GM15510 (cell line): ENCODE data around the gene OCA2.

Experiments
- POLR2A ChIP-seq: IDR thresholded peaks from 3 replicates; pipeline ENCODE4 v1.6.1; 2011; ENCODE audit warnings: borderline replicate concordance; ENCODE audit not compliant: insufficient read length; ENCODE audit errors: extremely low read depth

OCA2 gene

DNA sequence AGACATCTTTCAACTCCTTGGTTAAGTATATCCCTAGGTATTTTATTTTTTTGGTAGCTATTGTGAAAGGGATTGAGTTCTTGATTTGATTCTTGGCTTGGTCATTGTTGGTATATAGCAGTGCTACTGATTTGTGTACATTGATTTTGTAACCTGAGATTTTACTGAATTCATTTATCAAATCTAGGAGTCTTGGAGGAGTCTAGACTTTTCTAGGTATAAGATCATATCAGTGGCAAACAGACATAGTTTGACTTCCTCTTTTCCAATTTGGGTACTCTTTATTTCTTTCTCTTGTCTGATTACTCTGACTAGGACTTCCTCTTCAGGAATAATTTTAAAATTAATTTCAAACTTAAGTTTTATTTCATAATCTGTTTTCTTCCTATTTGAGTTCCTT lies 125.2 kb downstream of the OCA2 start:
- TF ChIP-seq POLR2A: no peak

DNA sequence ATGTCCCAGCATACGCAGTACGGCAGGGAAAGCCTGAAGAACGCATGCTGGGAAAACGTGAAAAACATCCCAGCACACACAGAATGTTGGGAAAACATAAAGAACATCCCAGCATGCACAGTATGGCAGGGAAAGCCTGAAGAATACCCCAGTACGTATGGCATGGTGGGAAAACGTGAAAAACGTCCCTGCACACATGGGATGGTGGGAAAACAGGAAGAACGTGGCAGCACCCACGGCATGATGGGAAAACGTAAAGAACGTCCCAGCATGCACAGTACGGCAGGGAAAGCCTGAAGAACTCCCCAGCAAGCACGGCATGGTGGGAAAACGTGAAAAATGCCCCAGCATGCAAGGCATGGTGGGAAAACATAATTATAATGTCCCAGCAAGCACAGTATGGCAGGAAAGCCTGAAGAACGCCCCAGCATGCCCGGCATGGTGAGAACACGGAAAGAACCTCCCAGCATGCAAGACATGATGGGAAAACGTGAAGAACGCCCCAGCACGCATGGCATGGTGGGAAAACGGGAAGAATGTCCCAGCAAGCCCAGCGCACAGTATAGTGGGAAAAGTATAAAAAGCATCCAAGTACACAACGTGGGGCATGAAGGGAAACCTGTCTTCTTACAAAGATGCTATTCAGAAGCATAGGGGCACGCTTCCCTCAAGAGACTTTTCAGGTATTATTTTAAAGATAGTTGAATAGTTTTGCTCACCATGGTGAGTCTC lies 128.3 kb downstream of the OCA2 start:
- TF ChIP-seq POLR2A: no peak

DNA sequence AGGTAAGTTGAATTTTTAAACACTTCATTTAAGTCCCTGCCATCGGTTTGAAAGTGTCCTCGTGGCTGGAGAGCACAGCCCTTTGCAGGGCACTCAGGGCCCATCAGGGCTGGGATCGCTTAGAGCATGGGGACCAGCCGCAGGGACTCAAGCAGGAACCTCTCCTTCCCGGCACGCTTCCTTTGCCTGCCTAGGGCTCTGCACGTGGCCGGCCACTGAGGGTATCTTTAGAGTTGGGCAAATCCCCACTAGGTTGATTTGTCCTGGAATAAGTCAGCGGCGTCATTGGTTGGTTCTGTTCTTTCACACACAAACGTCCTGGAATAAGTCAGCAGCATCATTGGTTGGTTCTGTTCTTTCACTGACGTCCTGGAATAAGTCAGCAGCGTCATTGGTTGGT lies 131.6 kb downstream of the OCA2 start:
- no peak for TF ChIP-seq POLR2A

DNA sequence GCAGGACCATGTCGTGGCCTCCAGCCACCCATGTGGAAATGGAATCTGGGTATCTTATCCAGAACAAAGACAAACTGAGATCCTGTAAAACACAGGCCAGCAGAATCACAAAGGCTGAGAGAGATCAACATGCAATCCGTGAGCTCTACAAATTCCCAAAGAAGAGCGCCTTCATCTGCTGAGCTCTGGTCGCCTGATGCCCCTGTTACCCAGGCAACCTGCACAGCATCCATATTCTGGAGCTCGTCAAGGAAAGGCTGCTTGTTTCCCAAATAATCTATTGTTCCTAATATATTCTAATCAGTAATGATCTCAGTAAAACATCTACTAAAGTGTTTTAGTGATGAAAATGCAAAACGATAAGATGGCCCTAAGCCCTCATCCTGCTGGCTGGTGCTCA lies 133.6 kb downstream of the OCA2 start:
- no peak for TF ChIP-seq POLR2A

DNA sequence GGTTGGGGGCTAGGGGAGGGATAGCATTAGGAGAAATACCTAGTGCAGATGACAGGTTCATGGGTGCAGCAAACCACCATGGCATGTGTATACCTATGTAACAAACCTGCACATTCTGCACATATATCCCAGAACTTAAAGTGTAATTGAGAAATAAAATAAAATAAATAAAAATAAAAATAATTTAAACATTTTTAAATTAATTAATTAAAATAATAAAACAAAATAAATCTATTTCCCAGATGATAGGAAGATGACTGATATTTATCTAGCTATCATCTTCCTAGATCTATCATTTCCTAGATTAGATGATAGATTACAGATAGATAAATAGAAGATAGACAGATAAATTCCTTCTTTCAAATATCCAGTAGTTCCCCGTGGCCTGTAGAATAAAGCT lies 137.3 kb downstream of the OCA2 start:
- no peak for TF ChIP-seq POLR2A

DNA sequence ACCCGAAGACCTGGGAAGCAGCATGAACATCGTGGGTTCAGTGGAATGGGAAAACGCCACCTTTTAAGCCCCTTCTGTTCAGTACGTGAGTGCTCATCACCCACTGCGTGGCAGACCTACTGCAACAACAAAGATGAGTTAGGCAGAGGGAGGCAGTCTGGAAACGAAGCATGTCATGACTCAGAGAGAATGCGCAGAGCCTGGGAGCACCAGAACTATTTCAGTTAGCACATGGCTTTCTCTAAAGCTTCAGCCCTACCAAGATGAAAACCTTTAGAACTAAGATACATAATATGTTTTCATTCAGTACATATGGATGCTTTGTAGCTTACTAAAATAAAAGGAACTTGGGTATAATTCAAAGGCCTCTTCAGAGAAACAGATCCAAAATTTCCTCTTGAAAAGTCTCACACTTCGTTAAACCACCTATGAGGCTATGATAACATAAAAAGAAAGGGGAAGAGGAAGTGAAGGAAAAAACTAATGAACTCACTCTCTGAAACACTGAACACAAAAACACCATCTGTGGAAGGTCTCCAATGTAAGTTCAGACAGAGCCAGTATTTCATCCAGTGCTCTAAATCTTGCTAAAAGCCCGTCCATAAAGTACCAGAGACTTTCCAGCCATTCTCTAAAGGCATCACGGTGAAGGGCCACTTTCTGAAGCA lies 140.1 kb downstream of the OCA2 start:
- no peak for TF ChIP-seq POLR2A

DNA sequence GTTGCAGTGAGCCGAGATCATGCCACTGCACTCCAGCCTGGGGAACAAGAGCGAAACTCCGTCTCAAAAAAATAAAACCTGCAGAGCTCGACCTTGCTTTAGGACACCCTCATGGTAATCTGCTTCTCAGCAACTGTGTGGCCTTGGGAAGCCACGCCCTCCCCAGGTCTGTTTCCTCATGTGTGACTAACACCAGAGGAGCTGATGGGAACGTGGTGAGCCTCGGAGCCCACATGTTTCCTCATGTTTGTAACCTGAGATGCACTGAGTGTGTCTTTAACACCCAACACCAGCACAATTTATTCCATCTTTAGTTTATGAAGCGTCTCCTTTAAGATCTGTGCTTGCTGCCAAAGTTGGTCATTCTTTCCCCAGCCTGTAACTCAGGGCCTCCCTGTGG lies 142.8 kb downstream of the OCA2 start:
- no peak for TF ChIP-seq POLR2A

DNA sequence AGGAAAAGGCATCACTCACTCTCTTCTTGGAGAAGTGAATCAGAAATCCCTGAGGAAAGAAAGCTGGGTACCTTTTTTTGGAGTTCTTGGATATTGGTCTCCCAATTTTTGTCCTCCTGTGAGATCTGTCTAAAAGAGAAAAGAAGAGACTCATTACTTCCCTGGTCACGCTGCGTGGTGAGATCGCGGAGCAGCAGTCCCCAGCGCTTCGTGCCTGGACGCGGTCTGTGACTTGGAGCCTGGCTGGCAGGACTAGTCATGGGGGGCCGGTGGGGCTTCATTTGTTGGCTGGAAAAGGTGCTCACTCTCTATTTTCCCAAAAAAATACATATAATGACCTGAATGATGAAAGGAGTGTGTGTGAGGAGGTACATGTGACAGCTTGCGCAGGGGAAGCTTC lies 144.0 kb downstream of the OCA2 start:
- no peak for TF ChIP-seq POLR2A

DNA sequence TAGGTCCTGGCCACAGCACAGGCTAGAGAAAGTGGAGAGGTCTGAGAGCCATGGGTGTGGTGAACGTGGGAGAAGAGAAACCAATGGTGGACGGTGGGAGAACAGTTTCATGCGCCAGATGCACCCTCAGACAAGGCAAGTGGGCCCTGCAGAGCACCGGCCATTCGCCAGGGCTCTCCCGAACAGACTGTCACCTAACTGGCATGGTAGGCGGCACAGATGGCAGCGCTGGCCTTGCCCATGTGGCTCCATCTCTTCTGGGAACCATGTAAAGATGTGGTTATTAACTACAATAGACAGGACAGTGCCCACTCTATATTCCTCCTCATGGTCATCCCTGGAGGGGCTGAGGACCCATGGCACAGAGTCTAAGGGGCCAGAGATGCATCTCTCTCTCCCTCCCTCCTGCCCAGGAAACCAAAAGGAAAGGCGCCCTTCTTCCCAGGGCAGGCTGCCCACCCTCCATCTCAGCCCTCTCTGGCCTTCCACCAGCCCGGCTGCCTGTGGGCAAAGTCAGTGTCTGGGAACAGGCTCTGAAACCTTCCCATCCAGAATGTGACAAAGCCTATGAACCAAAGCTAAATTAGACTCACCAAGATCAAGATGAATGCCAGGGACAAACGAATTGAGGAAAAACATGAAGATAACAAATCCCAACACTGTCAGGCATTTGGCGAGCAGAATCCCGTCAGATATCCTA lies 147.8 kb downstream of the OCA2 start:
- TF ChIP-seq POLR2A: no peak

DNA sequence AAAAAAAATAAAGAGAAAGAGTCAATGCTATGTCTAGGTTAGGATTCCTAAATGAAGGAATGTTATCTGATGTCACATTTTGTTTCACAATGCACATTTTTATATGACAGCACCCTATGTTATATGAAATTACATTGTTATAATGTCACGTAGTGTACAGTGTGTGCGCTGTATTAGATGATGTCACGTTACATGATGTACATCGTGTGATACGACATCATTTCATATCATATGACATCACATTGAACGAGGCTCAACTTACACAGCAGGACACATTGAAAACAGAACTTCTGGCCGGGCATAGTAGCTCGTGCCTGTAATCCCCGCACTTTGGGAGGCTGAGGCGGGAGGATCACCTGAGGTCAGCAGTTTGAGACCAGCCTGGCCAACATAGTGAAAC lies 150.0 kb downstream of the OCA2 start:
- no peak for TF ChIP-seq POLR2A

DNA sequence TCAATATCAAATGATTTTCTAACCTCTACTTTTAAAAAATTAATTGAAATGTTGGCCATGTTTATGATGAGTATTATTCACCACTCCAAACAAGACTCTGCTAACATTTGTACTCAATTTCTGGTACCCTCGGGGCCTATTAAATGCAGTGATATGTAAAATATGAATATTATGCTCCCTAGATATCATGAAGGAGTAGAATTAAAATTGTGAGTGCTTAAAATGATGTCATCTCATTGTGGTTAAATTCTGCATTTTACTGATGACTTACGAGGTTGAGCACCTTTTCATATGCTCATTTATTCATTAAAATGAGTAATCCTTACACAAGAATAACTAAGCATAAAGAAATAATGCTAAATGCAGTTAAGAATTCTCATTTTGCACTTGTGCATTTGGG lies 159.9 kb downstream of the OCA2 start:
- no peak for TF ChIP-seq POLR2A

DNA sequence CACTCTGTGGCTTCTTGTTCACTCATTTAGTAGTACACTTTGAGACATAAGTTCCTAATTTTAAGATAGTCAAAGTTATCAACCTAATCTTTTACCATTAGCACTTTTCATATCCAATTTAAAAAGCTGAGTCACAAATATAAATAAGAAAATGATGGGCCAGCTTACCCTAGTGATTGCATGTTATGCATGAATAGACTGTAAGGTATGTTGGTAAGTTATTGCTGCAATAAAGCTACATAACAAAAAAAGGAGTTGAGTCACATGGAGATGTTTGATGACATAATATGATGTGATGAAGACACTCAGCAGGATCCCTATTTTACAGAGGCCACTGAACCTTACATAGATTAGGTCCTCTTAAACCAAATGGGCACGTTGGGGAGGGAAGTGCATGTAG lies 161.3 kb downstream of the OCA2 start:
- no peak for TF ChIP-seq POLR2A

DNA sequence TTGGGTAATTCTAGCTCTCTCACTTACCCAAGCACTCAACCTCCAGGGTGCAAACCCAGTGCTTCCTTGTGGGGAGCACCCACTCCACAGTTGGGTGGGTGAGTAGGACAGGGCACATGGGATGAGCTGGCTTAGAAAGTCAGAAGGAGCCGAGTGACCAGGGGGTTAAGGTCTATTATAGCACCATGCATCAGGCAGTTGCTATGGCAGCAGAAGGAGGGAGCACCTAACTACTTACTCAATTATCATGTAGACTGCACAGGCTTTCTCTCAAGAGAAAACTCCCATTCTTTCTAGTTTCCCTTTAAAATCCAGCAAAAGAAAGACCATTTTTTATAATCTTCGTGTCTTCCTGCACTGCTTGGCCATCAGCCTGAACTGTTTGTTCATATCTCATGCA lies 163.0 kb downstream of the OCA2 start:
- TF ChIP-seq POLR2A: no peak

DNA sequence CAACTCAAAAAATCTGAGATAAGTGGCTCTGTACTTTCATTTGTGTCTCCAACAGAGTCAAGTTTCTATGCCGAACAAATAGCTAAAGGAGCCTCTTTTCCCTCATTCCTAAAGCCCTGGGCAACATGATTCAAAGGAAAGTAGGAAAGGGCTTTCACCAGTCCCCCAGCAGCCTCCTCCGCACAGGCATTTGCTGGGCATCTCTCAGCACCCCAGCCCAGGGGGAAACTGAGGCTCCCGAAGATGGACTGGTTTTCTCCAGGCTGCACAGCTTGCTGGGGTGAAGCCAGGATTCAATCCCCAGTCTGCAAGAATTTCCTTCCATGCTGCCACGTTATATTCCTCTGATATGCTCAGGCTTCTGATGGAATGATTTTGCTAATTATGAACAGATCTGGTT lies 163.8 kb downstream of the OCA2 start:
- TF ChIP-seq POLR2A: no peak

DNA sequence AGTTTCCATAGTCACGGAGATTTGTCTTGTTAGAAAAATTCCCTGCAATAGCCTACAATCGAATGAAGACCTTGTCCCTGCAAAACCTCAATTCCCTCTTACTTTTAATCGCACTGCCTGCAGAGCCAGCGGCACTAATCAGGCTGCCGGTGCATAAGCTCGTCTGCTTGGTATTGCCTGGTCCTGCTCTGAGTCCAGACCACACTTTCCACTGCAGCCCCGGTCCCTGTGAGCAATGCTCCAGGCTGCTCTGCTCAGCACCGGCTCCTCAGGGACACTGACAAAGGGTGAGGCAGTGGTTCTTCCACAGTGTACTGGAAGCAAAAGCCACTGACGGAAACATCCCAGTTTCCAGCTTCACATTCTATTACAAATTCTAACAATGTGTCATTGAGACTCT lies 164.3 kb downstream of the OCA2 start:
- no peak for TF ChIP-seq POLR2A

DNA sequence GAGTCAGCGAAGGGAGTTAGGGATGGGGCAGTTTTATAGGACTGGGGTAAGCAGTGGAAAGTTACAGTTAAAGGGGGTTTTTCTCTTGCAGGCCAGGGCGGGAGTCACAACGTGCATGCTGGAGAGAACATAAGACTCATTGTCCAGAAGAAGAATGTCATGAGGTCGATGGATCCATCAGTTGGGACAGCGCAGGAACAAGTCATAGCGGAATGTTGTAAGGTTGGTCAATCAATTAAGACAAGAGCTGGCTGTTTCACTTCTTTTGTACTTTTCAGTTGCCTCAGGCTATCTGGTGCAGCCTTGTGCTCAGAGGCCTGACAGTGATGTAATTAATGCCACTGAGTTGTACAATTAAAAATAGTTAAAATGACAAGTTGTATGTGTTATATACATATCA lies 165.6 kb downstream of the OCA2 start:
- no peak for TF ChIP-seq POLR2A
